ENCODE measurements around the gene PIAS4. TPM values are rescaled to one million over a fixed set of nuclear protein-coding genes. Genes with fewer than 3 reads are reported as not detected.

Gene PIAS4
- total RNA-seq, 1 donor, result 17.3 TPM

- TF ChIP-seq, protein P1, sequence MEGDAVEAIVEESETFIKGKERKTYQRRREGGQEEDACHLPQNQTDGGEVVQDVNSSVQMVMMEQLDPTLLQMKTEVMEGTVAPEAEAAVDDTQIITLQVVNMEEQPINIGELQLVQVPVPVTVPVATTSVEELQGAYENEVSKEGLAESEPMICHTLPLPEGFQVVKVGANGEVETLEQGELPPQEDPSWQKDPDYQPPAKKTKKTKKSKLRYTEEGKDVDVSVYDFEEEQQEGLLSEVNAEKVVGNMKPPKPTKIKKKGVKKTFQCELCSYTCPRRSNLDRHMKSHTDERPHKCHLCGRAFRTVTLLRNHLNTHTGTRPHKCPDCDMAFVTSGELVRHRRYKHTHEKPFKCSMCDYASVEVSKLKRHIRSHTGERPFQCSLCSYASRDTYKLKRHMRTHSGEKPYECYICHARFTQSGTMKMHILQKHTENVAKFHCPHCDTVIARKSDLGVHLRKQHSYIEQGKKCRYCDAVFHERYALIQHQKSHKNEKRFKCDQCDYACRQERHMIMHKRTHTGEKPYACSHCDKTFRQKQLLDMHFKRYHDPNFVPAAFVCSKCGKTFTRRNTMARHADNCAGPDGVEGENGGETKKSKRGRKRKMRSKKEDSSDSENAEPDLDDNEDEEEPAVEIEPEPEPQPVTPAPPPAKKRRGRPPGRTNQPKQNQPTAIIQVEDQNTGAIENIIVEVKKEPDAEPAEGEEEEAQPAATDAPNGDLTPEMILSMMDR (IDR thresholded peaks at IDR 0.05; ENCODE audit: insufficient read depth, low read depth, low read length), result no peak
- no peak overlapping the region for H3K4me3 ChIP-seq (ENCODE audit: low read depth, low read length)
- no peak for DNase-seq (ENCODE audit: low read depth)
Measured at GRCh38 chr19:4046946-4047683, 39.6 kb downstream of the PIAS4 start.

DNA sequence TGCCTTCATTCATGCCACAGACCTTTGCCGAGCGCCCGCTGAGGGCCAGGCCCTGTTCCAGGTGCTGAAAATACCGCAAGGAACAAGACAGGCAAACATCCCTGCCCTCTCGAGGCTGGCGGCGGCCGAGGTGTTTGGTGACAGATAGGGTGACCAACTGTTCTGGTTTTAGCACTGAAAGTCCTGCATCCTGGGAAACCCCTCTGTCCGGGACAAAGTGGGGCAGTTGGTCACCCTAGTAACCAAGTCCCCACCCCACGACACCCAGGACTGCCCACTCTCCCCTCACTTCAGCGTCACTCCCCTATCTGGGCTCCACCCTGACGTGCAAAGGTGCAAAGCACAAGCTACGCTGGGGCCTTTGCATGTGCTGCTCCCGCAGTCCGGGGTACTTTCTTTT is 41.9 kb downstream of the PIAS4 start:
- no peak overlapping the region for H3K4me3 ChIP-seq (ENCODE audit: low read depth, low read length)
- DNase-seq (ENCODE audit: low read depth), result no peak
- TF ChIP-seq, protein P1 (IDR thresholded peaks at IDR 0.05; ENCODE audit: insufficient read depth, low read depth, low read length), result no peak

DNA sequence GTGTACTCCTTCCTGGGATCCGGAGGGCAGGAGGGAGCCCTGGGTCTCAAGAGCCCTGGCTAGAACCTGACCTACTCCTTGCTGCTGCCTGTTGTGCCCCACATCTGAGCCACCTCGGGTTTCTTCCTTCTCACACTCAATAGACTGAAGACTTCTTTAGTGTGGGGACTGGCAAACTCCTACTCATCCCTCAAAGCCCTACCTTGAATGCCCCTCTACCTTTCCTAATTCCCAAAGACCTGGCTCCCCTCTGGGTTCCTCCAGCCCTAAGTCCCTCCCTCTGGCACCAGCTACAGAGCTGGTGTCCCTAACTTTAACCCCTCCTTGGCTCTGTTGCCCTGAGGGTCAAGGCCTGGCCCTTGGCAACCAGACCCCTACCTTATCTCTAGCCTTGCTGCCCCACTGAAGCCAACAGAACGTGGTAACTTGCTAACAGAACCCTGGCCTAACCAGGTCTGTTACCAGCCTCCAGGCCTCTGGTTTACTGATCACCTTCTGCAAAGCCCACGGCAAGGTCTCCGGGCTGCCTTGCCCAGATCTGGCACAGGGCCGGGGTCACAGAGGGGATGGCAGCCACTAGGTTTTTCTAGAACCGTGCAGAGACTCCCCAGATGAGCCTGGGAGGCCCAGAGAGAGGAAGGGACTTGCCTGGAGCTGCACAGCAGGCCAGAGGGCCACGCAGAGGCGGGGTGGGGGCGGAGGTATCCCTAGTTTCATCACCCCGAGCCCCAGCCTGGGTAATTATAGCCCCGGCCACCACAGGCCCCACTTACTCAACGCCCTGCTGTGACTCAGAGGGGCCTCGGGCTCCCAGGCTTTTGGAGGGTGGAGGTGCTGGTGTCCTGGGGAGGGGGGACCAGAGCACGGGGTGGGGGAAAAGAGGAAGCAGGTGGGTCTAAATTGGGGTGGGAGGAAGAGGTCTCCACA is 43.9 kb downstream of the PIAS4 start:
- peak; percentile 63 for DNase-seq (ENCODE audit: low read depth)
- TF ChIP-seq, protein P1 (IDR thresholded peaks at IDR 0.05; ENCODE audit: insufficient read depth, low read depth, low read length), result no peak
- no peak overlapping the region for H3K4me3 ChIP-seq (ENCODE audit: low read depth, low read length)

DNA sequence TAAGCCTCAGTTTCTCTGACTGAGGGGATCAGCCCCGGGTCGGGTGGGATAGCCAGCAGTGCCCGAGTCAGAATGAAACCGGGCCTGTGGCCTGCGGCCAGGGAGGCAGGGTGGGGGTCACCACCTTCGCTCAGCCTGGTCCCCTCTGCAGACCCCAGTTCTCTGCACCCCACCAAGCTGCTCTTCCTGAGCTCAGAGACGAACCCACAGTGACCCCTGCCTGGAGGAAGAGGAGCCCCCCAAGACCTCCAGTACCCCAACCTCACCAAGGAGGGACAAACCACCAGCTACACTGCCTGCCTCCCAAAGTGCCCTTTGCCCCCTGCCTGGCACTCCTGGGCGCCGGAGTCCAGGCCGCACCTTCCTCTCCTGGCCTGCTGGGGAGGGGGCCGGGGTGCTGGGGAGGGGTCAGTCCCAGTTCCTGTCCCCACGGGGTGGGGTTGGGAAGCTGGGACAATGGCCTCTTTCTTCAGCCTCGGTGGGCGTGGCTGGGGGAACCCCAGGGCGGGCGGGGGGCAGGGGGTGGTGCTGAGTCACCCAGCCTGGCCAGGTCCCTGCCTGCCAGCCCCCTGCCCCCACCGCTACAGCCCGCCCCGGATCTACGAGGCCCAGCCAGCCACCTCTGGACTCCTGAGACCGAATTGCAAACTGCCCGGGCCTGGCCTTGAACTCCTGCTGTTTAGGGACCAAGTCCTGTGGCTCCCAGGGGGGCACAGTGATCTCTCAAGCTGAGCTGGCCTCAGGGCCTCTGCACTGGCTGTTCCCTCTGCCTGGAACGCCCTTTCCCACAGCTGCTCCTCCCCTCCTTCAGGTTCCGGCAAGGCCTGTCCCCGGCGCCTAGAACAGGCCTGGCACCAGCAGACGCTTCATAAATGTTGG is 44.8 kb downstream of the PIAS4 start:
- H3K4me3 ChIP-seq (ENCODE audit: low read depth, low read length), result peak overlapping the region; percentile 2
- no peak for DNase-seq (ENCODE audit: low read depth)
- TF ChIP-seq, protein P1 (IDR thresholded peaks at IDR 0.05; ENCODE audit: insufficient read depth, low read depth, low read length), result no peak

DNA sequence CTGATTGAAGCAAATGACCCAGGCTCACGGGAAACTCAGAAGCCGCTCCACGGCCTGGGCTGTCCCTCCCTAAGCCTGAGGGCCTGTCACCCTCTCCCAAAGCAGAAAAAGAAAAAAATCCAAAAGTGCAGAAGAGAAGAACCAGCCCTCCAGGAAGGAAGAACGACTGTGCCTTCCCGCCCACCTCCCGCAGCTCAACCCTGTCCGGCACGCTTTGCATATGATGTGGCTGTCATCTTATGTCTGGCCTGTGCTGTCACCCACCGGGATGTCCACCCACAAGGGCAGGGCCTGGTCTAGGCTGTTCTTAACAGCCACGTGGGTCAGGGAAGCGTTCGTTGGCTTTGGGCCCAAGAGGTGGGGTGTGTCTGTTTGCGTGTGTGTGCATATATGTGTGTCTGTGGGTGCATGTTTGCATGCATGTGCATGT is 45.5 kb downstream of the PIAS4 start:
- DNase-seq (ENCODE audit: low read depth), result no peak

More for the DNA sequence above, 45.5 kb downstream of the PIAS4 start:
- no peak overlapping the region for H3K4me3 ChIP-seq (ENCODE audit: low read depth, low read length)
- TF ChIP-seq, protein P1 (IDR thresholded peaks at IDR 0.05; ENCODE audit: insufficient read depth, low read depth, low read length), result no peak
